Immature natural killer cell (primary cell): ENCODE data around the gene WASF2. TPM values are rescaled to one million over a fixed set of nuclear protein-coding genes. Genes with fewer than 3 reads are reported as not detected.
"Not testable (repeated sequence)": the region's sequence is repeated elsewhere in the genome, so short reads cannot be mapped to it uniquely, and the experiment has no call there.

ENCODE experiments used
- DNase-seq, 3 donors: peaks; one replicate each; pipeline ENCODE4 v3.0.0; 2022; ENCODE audit warnings: mixed read lengths in 1 of 3
- H3K27ac Mint-ChIP-seq, 6 donors: one replicate each; pipeline ENCODE4 v1.8.0; 2020; ENCODE audit warnings: mixed read lengths in 6 of 6, mild to moderate bottlenecking in 5 of 6, inconsistent platforms in 4 of 6, moderate library complexity in 3 of 6
- H3K27me3 Mint-ChIP-seq, 3 donors: one replicate each; pipeline ENCODE4 v1.8.0; 2020 to 2021; ENCODE audit warnings: low read depth in 3 of 3, mild to moderate bottlenecking in 3 of 3, mixed read lengths in 3 of 3, moderate library complexity in 3 of 3, inconsistent platforms in 1 of 3
- H3K36me3 Mint-ChIP-seq, 3 donors: one replicate each; pipeline ENCODE4 v1.8.0; 2020; ENCODE audit warnings: mixed read lengths in 3 of 3, inconsistent platforms in 2 of 3, mild to moderate bottlenecking in 2 of 3
- H3K4me1 Mint-ChIP-seq, 2 donors: one replicate each; pipeline ENCODE4 v1.8.0; 2020; ENCODE audit warnings: inconsistent platforms in 2 of 2, mild to moderate bottlenecking in 2 of 2, mixed read lengths in 2 of 2, moderate library complexity in 1 of 2
- H3K4me3 Mint-ChIP-seq, 5 donors: one replicate each; pipeline ENCODE4 v1.8.0; 2020; ENCODE audit warnings: mild to moderate bottlenecking in 5 of 5, mixed read lengths in 5 of 5, inconsistent platforms in 3 of 5, moderate library complexity in 3 of 5
- H3K9me3 Mint-ChIP-seq, 6 donors: one replicate each; pipeline ENCODE4 v1.8.0; 2020; ENCODE audit warnings: mild to moderate bottlenecking in 6 of 6, mixed read lengths in 6 of 6, inconsistent platforms in 4 of 6, moderate library complexity in 3 of 6
- polyA plus RNA-seq, 3 donors: library from polyadenylated mRNA; unstranded; fragments of 300-500 nt; fragmentation: Illumina TruSeq; gene quantifications; one replicate each; pipeline ENCODE4 v1.2.3, GENCODE V29; 2021

WASF2 gene
- polyA plus RNA-seq, 3 donors from 2014 or later: 36.6 to 90.0 (median 39.5) TPM

GRCh38 chr1:27501159-27501558, 11.2 kb upstream of the WASF2 start:
- peak overlapping the region in 1 of 6 donors; percentile 55 for H3K27ac Mint-ChIP-seq
- not testable (repeated sequence) for H3K9me3 Mint-ChIP-seq, H3K27me3 Mint-ChIP-seq, H3K36me3 Mint-ChIP-seq, H3K4me3 Mint-ChIP-seq, H3K4me1 Mint-ChIP-seq, DNase-seq

- Mint-ChIP-seq H3K36me3 (no peaks in the 10 kb centered on the region), H3K27ac (peak overlapping the region in 1 of 6 donors; percentile 64), H3K9me3 (peaks cover 0 to 2% (median 0%) of the 10 kb centered on the region in 6 donors), H3K4me3 (peak overlapping the region in 2 of 5 donors; percentile 3 to 30), H3K4me1 (peaks cover 5 to 6% of the 10 kb centered on the region in 2 donors), H3K27me3 (peaks cover 3 to 4% (median 4%) of the 10 kb centered on the region in 3 donors)
- no peak for DNase-seq
Observed at GRCh38 chr1:27499142-27499541, 9.2 kb upstream of the WASF2 start.

- Mint-ChIP-seq H3K27ac (peak overlapping the region in 1 of 6 donors; percentile 42), H3K9me3 (peaks cover 0 to 2% (median 0%) of the 10 kb centered on the region in 6 donors), H3K27me3 (peaks cover 2 to 4% (median 3%) of the 10 kb centered on the region in 3 donors), H3K4me3 (no peak overlapping the region), H3K4me1 (peaks cover 5 to 6% of the 10 kb centered on the region in 2 donors), H3K36me3 (no peaks in the 10 kb centered on the region)
- DNase-seq: no peak
Observed at GRCh38 chr1:27496604-27497155, 6.7 kb upstream of the WASF2 start.

GRCh38 chr1:27492796-27493195, 2.8 kb upstream of the WASF2 start:
- no peak for DNase-seq
- Mint-ChIP-seq H3K4me1 (peaks cover 25 to 26% of the 10 kb centered on the region in 2 donors), H3K36me3 (no peaks in the 10 kb centered on the region), H3K4me3 (peak overlapping the region in 1 of 5 donors; percentile 4), H3K9me3 (no peaks in the 10 kb centered on the region), H3K27me3 (peaks cover 9 to 15% (median 12%) of the 10 kb centered on the region in 3 donors), H3K27ac (peak overlapping the region in 2 of 6 donors; percentile 28 to 46)

GRCh38 chr1:27491748-27492700, 2.1 kb upstream of the WASF2 start:
- Mint-ChIP-seq H3K4me3 (peak overlapping the region; percentile 6 to 53 (median 42)), H3K9me3 (no peaks in the 10 kb centered on the region), H3K27ac (peak overlapping the region in 3 of 6 donors; percentile 17 to 49 (median 28)), H3K36me3 (no peaks in the 10 kb centered on the region), H3K27me3 (peaks cover 9 to 15% (median 12%) of the 10 kb centered on the region in 3 donors), H3K4me1 (peaks cover 26 to 28% of the 10 kb centered on the region in 2 donors)
- no peak for DNase-seq

- H3K27me3 Mint-ChIP-seq: peaks cover 9 to 15% (median 12%) of the 10 kb centered on the region in 3 donors
- H3K4me3 Mint-ChIP-seq: peak overlapping the region; percentile 93 to 98 (median 97)
- H3K36me3 Mint-ChIP-seq: no peaks in the 10 kb centered on the region
- peak; percentile 43 to 57 (median 57) for DNase-seq
- peak overlapping the region; percentile 88 to 100 (median 94) for H3K27ac Mint-ChIP-seq
- no peaks in the 10 kb centered on the region for H3K9me3 Mint-ChIP-seq
- peaks cover 34 to 37% of the 10 kb centered on the region in 2 donors for H3K4me1 Mint-ChIP-seq
Observed at GRCh38 chr1:27489501-27489972, 430 bp downstream of the WASF2 start.

- peak in 1 of 3 donors; percentile 13 for DNase-seq
- peaks cover 9 to 15% (median 12%) of the 10 kb centered on the region in 3 donors for H3K27me3 Mint-ChIP-seq
Observed at GRCh38 chr1:27487966-27488884, 1.7 kb downstream of the WASF2 start.

GRCh38 chr1:27485363-27485762, 4.6 kb downstream of the WASF2 start:
- Mint-ChIP-seq H3K27me3 (peaks cover 9 to 15% (median 12%) of the 10 kb centered on the region in 3 donors), H3K4me3 (no peak overlapping the region), H3K4me1 (peaks cover 53 to 66% of the 10 kb centered on the region in 2 donors)

More at GRCh38 chr1:27487966-27488884, 1.7 kb downstream of the WASF2 start:
- peaks cover 41 to 48% of the 10 kb centered on the region in 2 donors for H3K4me1 Mint-ChIP-seq
- H3K27ac Mint-ChIP-seq: peak overlapping the region; percentile 88 to 100 (median 94)
- no peaks in the 10 kb centered on the region for H3K36me3 Mint-ChIP-seq
- no peaks in the 10 kb centered on the region for H3K9me3 Mint-ChIP-seq
- peak overlapping the region; percentile 93 to 98 (median 97) for H3K4me3 Mint-ChIP-seq

GRCh38 chr1:27483659-27484058, 6.3 kb downstream of the WASF2 start:
- no peaks in the 10 kb centered on the region for H3K36me3 Mint-ChIP-seq
- peaks cover 0 to 3% (median 2%) of the 10 kb centered on the region in 3 donors for H3K27me3 Mint-ChIP-seq
- peak overlapping the region in 1 of 6 donors; percentile 30 for H3K27ac Mint-ChIP-seq
- no peak for DNase-seq
- H3K9me3 Mint-ChIP-seq: no peaks in the 10 kb centered on the region
- no peak overlapping the region for H3K4me3 Mint-ChIP-seq
- H3K4me1 Mint-ChIP-seq: peaks cover 45 to 63% of the 10 kb centered on the region in 2 donors

More at GRCh38 chr1:27485363-27485762, 4.6 kb downstream of the WASF2 start:
- H3K9me3 Mint-ChIP-seq: no peaks in the 10 kb centered on the region
- DNase-seq: no peak
- H3K36me3 Mint-ChIP-seq: no peaks in the 10 kb centered on the region
- H3K27ac Mint-ChIP-seq: peak overlapping the region in 2 of 6 donors; percentile 29 to 56

- Mint-ChIP-seq H3K27ac (peak overlapping the region in 4 of 6 donors; percentile 34 to 76 (median 47)), H3K4me3 (no peak overlapping the region), H3K36me3 (no peaks in the 10 kb centered on the region), H3K27me3 (peaks cover 0 to 2% (median 0%) of the 10 kb centered on the region in 3 donors), H3K9me3 (no peaks in the 10 kb centered on the region), H3K4me1 (peaks cover 42 to 62% of the 10 kb centered on the region in 2 donors)
- no peak for DNase-seq
Observed at GRCh38 chr1:27481994-27482620, 7.9 kb downstream of the WASF2 start.

- Mint-ChIP-seq H3K4me1 (peaks cover 63 to 78% of the 10 kb centered on the region in 2 donors), H3K9me3 (no peaks in the 10 kb centered on the region), H3K4me3 (no peak overlapping the region), H3K36me3 (no peaks in the 10 kb centered on the region), H3K27ac (peak overlapping the region in 3 of 6 donors; percentile 24 to 39 (median 27)), H3K27me3 (no peaks in the 10 kb centered on the region)
- no peak for DNase-seq
Observed at GRCh38 chr1:27478098-27478497, 11.9 kb downstream of the WASF2 start.

- DNase-seq: no peak
- Mint-ChIP-seq H3K4me3 (no peak overlapping the region), H3K9me3 (no peaks in the 10 kb centered on the region), H3K36me3 (no peaks in the 10 kb centered on the region), H3K27me3 (no peaks in the 10 kb centered on the region), H3K27ac (peak overlapping the region in 3 of 6 donors; percentile 2 to 71 (median 70)), H3K4me1 (peaks cover 62 to 75% of the 10 kb centered on the region in 2 donors)
Observed at GRCh38 chr1:27476237-27476636, 13.7 kb downstream of the WASF2 start.
